Raji (cell line): ENCODE measurements around the gene CCDC195.

Experiments
- POLR2A ChIP-seq: IDR thresholded peaks from 2 replicates; pipeline ENCODE4 v1.6.1; 2011; ENCODE audit warnings: low read depth, low read length, control low read depth; ENCODE audit not compliant: insufficient read depth

The CCDC195 gene

GRCh38 chr2:224722250-224722649 is 6.1 kb upstream of the CCDC195 start:
- TF ChIP-seq POLR2A, result no peak

- TF ChIP-seq POLR2A, result no peak
Observed at GRCh38 chr2:224716921-224717320, 756 bp upstream of the CCDC195 start.

DNA sequence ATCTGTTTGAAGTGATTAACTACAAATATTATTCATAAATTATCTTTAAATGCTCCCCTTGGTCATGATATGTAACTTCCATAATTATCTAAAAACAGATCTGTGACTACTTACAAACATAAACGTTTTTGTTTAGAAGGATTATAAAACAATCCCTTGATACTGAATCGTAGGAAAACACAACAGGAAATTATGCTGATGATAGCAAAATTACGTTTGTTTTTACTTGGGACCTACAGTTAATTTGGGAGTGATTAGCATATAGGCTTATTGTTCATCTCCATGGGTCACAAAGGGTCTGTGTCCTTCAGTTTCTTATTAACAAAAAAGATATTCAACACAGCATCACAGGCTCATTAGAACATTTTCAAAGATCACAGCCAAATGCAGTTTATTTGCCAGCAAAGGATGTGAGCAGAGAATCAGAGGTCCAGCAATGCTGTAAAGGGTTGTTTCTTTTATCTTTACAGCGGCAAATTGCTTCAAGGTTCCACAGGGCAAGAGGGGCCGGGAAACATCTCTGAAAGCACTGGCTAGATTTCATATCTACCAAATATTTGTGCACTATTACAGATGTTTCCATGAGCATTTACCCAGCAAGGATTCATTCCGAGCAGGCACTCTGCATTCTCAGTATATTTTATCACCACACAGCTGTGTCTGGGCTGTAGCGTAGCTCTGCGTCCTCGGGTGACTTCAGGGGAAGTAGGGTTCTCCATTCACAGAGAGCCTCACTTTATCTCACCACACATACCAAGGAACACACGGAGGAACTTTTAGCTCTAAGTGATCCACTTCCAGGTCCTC is 4.1 kb downstream of the CCDC195 start:
- no peak for TF ChIP-seq POLR2A

DNA sequence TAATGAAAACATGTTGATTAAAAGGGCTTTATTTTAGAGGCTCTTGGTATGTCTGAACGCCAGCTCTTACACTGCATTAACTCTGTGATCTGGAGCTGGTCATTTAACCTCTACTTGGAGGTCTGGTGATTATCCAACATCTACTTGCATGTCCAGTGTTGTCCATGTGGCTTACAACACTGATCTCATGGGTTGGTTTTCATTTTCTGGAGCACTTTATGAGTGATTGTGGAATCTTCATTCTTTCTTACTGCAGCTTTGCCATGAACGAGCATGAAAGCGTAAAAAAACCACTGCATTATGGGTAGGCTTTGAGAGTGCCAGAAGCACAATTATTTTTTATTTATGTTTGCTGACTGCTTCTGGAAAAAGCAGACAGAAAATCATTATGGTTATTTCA is 4.8 kb downstream of the CCDC195 start:
- no peak for TF ChIP-seq POLR2A

DNA sequence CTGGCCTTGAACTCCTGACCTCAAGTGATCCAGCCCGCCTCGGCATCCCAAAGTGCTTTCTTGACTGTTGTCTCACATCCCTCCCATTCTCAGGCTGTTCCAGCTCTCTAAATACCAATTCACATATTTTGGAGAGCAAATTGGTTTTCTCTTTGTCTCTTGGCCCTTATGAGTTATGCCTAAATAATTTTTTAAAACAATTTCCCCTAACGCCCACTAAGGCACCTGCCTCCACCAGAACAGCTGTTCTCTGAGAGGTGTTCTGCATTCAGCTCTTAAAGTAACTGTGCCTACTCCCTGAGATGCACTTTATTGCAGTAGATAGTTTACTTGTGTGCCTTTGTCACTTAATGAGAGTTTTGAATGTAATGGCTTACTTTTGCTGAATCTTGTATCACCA is 6.9 kb downstream of the CCDC195 start:
- no peak for TF ChIP-seq POLR2A

GRCh38 chr2:224694502-224694901 is 21.7 kb downstream of the CCDC195 start:
- TF ChIP-seq POLR2A, result no peak

DNA sequence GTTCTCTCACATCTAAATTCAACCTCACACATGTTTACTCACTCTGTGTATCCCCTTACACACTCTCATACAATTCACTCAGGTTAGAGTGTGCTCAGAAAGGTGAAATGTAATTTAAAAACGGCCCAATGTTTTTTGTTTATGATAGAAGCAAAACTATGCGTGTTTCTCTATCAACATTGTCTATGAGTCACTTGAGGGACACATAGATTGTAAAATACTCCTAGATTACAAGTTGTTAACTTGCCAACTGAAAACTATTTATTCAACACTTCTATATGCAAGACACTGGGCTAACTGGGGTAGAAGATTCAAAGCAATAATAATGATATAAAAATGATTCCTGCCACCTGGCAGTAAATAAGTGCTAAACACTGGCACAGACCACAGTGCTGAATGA is 24.6 kb downstream of the CCDC195 start:
- TF ChIP-seq POLR2A, result no peak

- TF ChIP-seq POLR2A, result no peak
Observed at GRCh38 chr2:224690868-224691267, 25.3 kb downstream of the CCDC195 start.

GRCh38 chr2:224689539-224689938 is 26.6 kb downstream of the CCDC195 start:
- TF ChIP-seq POLR2A, result no peak

- TF ChIP-seq POLR2A, result no peak
Observed at GRCh38 chr2:224688997-224689396, 27.2 kb downstream of the CCDC195 start.

DNA sequence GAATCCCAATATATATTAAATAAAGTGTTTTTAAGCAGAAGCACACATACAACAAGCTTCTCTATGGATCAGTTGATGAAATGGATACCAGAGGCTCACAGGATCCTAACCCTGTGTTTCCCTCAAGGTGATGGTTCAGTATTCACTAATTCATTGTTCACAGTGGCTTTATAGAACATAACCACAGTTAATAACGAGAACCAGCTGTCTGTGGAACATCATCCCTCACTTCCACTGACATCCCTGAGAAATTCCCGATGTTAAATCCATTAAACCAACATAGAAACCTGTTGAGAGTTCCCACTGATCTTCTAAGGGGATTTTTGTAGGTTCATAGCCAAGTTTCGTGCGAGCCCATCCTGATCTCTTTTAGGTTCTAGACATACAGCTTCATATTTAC is 29.0 kb downstream of the CCDC195 start:
- no peak for TF ChIP-seq POLR2A

GRCh38 chr2:224685121-224685520 is 31.0 kb downstream of the CCDC195 start:
- TF ChIP-seq POLR2A, result no peak

GRCh38 chr2:224682134-224682533 is 34.0 kb downstream of the CCDC195 start:
- TF ChIP-seq POLR2A, result no peak

DNA sequence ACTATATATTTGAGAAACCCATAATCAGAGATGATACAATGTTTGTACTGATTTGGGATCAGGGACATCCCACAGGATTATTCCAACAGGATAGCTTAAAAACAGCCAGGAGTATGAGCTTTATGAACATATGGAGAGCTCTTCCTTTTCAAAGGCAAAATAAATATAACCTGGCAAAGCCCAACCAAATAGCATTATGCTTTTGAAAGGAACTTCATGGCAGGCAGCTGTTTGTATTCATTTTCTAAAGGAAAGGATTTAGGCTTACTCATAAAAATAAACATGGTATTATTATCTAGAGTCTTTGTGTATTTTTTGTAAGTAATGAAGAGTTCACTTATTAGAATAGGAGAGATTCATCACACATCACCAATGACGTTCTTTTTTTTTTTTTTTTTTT is 44.4 kb downstream of the CCDC195 start:
- no peak for TF ChIP-seq POLR2A

DNA sequence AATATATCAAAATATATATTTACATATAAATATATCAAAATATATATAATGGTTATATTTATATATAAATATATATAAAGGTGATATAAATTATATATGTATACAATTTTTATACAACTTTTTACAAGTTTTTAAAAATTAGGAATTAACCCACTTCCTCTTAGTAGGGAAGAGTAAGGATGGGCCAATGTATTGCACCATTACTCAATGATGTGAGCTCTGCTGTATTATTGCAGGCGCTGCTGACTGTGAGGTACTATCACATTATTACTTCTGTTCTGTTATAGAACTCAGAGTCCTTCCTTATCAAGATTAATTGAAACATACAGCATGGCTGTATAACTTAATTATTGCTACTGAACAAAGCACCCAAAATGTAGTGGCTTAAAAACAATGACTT is 46.0 kb downstream of the CCDC195 start:
- TF ChIP-seq POLR2A, result no peak

GRCh38 chr2:224669449-224669848 is 46.7 kb downstream of the CCDC195 start:
- TF ChIP-seq POLR2A, result no peak
